HG03571 (cell line): Measurements from ENCODE around the gene FOXS1.
A peak's percentile ranks its signal among the peaks of the same experiment; 100 is the strongest.

Experiments used
- ATAC-seq: cut with Tn5 transposase; IDR thresholded peaks from one replicate; pipeline ENCODE4 v1.9.1; 2021; ENCODE audit not compliant: unreplicated experiment

FOXS1 gene

DNA sequence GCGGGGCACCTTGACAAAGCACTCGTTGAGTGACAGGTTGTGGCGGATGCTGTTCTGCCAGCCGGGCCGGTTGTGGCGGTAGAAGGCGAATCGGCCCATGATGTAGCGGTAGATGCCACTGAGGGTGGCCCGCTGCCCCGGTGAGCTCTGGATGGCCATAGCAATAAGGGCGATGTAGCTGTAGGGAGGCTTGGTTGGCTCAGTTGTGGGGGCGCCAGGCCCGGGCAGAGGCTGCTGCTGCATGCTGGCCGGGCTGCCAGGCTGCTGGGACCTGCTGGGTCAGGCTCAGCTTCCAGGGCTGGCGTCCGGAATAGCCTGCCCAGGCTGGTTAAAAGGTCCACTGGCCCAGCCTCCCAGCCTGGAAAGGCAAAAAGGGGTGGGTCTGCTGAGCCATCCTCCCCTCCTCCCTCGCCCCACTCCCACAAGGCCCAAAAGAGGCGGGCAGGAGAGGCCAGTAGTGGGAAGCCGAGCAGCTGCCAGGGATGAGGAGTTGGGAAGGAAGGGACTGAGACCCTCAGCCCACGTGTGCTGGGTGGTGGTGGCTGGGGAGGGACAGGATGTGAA is at the start of gene FOXS1:
Gene FOXS1, minus strand, starts transcription at position 305 of the 564 bp plus-strand sequence. Its CDS starts 62 bp downstream, at position 243.
- ATAC-seq = no peak

- no peak for ATAC-seq
Observed at GRCh38 chr20:31890646-31891045, 45.2 kb upstream of the FOXS1 start.

DNA sequence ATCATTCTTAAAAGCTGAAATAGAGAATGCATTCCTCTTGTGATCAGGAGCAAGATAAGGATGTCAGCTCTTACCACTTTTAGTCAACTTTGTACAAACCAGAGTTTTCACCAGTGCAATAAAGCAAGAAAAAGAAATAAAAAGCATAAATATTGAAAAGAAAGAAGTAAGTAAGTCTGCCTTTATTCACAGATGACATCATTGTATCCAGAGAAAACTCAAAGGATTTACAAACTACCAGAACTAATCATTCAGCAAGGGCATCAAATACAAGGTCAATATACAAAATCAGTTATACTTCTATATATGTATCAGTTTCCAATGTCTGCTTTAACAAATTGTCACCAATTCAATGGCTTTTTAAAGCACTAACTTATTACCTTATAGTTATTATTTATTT is 38.4 kb upstream of the FOXS1 start:
- ATAC-seq = no peak

DNA sequence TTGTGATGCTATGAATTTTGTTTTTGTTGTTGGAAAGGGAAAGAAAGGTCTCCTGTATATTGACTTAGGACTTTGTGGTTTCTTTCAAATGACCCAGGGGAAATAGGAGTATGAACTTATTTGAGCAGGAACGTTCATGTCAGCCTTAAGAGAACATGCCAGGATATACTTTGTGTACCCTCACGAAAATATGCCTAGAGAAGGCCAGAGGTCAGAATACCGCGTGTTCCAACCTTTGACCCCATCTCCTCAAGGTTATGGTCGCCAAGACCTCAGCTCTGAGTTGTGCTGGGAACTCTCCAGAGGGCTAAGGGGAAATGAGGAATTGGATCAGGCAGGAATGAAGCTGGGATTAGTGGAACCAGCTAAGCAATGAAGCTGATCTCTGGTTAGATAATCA is 36.5 kb upstream of the FOXS1 start:
- ATAC-seq = no peak

GRCh38 chr20:31879143-31879987 is 34.0 kb upstream of the FOXS1 start:
- peak; percentile 60 for ATAC-seq

- no peak for ATAC-seq
Observed at GRCh38 chr20:31877684-31878083, 32.3 kb upstream of the FOXS1 start.

DNA sequence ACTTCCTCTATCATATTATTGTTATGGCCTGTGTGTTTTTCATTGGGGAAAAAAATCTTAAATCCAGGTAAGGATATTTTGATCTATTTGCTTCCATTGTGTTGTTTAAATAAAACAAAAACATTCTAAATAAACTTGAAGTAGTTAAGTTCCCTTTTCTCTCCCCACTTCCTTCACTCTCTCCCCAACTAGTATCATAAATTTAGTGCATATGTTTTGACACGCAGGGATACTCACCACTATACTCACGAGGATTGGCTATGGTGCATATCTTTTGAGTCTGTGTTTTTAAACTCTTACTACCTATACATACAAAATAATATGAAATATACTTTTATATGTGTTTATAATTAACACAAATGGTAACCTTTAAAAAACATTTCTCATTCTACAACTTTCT is 30.3 kb upstream of the FOXS1 start:
- no peak for ATAC-seq

- no peak for ATAC-seq
Observed at GRCh38 chr20:31872406-31872805, 27.0 kb upstream of the FOXS1 start.

GRCh38 chr20:31871618-31871954 is 26.2 kb upstream of the FOXS1 start:
- ATAC-seq = no peak

GRCh38 chr20:31870726-31871617 is 25.6 kb upstream of the FOXS1 start:
- no peak for ATAC-seq

- no peak for ATAC-seq
Observed at GRCh38 chr20:31869942-31870725, 24.7 kb upstream of the FOXS1 start, which contains the start of the genes DUSP15 and TTLL9. Gene DUSP15 (minus strand): TSS chr20:31870527. CDS start chr20:31870337, 190 bp downstream. Gene TTLL9 (plus strand): TSS chr20:31870634. CDS start chr20:31871127, 493 bp downstream.

DNA sequence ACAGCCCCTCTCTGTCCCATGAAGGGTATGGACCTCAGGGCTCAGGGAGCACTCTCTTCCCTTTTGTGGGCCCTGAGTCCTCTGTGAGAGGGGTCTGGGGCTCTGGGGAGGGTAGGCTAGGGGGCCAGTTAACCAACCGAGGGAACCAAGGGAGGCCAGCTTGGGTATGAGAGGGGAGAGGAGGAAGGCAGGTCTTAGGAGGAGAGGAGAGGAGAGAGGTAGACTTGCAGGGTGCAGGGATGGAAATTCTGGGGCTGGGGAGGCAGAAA is 24.2 kb upstream of the FOXS1 start:
- ATAC-seq = no peak

DNA sequence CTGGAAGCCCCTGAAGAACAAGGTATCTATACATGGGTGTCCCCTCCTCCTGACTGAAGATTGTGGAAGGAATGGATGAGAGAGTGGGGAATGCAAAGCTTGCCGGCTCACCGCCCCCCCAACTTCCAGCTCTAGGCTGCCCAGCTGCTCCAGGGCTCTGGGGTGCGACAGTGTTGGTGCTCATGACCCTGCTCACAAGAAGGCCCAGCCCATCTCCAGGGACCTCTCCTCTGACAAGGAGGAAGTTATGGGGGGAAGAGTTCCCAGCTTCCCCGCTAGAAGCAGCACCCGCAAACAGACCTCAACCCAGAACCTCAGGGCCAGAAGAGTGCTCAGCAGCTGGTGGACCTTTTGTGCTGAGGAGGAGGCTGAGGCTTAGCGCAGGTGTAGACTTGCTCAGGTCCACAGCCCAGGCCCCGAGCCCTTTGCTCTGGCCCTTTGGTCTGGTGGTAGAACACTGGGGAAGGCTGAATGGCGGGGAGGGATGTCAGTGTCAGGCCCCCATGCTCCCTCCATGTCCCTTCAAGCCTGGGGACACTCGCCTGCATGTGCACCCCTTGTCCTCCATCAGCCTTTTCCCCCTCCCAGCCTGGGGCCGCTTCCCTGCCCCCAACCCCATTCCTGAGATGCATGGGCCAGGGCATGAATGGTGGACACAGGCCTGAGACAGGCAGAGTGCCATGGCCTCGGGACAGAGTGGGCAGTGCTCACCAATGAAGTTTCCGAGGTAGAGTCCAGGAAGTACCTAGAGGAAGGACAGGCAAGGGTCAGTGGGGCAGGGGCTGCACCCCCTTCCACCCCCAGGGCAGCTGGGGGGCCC is 23.7 kb upstream of the FOXS1 start:
- no peak for ATAC-seq

- no peak for ATAC-seq
Observed at GRCh38 chr20:31866221-31866620, 20.8 kb upstream of the FOXS1 start.

GRCh38 chr20:31864521-31865400 is 19.4 kb upstream of the FOXS1 start:
- no peak for ATAC-seq

- ATAC-seq = no peak
Observed at GRCh38 chr20:31863296-31864085, 18.1 kb upstream of the FOXS1 start.

DNA sequence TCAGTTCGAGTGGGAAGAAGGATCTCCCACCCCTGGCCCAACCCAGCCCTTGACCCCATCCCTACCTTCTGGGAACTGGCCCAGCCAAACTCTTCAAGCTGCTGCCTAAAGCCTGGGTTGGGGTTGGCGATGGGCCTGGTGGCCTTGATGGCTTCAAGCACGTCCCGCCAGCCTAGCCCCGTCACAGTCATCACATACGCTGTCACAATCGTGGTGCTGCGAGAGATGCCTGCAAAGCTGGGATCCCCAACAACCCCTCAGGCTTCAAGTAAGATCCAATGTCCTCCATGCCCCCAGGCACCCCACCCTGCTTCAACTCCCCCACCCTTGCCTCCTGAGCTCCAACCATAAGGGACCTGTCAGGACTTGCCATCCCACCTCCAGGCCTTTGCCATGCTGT is 17.1 kb upstream of the FOXS1 start:
- ATAC-seq = no peak

DNA sequence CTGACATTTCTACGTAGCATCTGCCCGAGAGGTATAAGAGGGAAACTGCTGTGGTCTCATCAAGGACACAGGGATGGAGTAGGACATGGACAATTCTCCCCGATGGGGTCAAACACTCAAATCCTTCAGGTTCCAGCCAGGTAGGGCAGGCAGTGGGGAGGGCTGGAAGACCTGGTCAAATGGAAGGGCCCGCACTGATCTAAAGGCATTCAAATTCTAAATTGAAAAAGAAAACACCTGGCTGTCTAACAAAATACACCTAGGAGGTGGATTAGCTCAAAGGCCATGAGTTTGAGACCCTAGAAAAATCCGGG is 16.7 kb upstream of the FOXS1 start:
- ATAC-seq = no peak
